ENCODE results near the gene RNF214.

GRCh38 chr11:117271208-117271607 is 38.7 kb downstream of the RNF214 start:
- TF ChIP-seq CTCF (optimal IDR thresholded peaks at IDR 0.05 in 1 of 3, IDR thresholded peaks at IDR 0.05 in 1 of 3, conservative IDR thresholded peaks at IDR 0.05 in 1 of 3; ENCODE audit: extremely low read depth in 1 of 3, insufficient read depth in 2 of 3, low read length in 3 of 3) (no peak), EZH2 (IDR thresholded peaks at IDR 0.05; ENCODE audit: low read length) (no peak)

All from keratinocyte (primary cell).